ENCODE measurements around the gene RIN3.

DNA sequence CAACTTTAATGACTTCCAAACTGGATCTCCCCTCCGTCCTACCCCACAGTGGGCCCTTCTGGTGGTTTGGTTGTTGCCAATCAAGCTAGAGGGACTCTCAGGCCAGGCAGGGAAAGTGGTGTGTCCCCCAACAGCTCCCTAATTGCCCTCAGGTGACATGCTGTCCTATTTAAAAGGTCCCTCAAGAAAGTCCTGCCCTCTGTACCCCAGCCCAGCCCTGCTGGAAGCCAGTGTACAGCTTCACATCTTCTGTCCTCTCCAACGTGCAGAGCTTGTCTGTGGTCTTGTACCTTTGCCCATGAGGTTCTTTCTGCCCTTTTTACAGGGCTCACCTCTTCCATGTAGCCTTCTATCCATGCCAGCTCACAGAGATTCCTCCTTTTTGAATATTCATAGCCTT lies 4.2 kb downstream of the RIN3 start:
- TF ChIP-seq, protein P1, sequence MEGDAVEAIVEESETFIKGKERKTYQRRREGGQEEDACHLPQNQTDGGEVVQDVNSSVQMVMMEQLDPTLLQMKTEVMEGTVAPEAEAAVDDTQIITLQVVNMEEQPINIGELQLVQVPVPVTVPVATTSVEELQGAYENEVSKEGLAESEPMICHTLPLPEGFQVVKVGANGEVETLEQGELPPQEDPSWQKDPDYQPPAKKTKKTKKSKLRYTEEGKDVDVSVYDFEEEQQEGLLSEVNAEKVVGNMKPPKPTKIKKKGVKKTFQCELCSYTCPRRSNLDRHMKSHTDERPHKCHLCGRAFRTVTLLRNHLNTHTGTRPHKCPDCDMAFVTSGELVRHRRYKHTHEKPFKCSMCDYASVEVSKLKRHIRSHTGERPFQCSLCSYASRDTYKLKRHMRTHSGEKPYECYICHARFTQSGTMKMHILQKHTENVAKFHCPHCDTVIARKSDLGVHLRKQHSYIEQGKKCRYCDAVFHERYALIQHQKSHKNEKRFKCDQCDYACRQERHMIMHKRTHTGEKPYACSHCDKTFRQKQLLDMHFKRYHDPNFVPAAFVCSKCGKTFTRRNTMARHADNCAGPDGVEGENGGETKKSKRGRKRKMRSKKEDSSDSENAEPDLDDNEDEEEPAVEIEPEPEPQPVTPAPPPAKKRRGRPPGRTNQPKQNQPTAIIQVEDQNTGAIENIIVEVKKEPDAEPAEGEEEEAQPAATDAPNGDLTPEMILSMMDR (IDR thresholded peaks at IDR 0.05; ENCODE audit: low read depth, low read length), result no peak
- no peak for TF ChIP-seq POLR2A (IDR thresholded peaks at IDR 0.05; ENCODE audit: extremely low read depth, insufficient read length)

Data from NB4 (cell line).